NCI-H1694 (cell line): ENCODE measurements around the gene SPTBN5.

ENCODE experiments used
- DNase-seq: peaks from one replicate; lab custom pipeline; 2025; lab: John Stamatoyannopoulos, UW

SPTBN5 gene

GRCh38 chr15:41903782-41904181 is 9.9 kb upstream of the SPTBN5 start:
- DNase-seq = no peak

- peak; percentile 76 for DNase-seq
These were observed 7.6 kb upstream of the SPTBN5 start for GRCh38 chr15:41901431-41901830.

- peak; percentile 80 for DNase-seq
These were observed 6.9 kb upstream of the SPTBN5 start for GRCh38 chr15:41900526-41901380.

- DNase-seq = peak; percentile 83
These were observed 6.1 kb upstream of the SPTBN5 start for GRCh38 chr15:41899854-41900442.

- peak; percentile 51 for DNase-seq
These were observed 3.5 kb upstream of the SPTBN5 start for GRCh38 chr15:41897363-41897799.

- no peak for DNase-seq
These were observed 2.7 kb upstream of the SPTBN5 start for GRCh38 chr15:41896566-41896965.

GRCh38 chr15:41895957-41896356 is 2.1 kb upstream of the SPTBN5 start:
- DNase-seq = no peak

- no peak for DNase-seq
These were observed 1.6 kb upstream of the SPTBN5 start for GRCh38 chr15:41895491-41895890.

- peak; percentile 16 for DNase-seq
These were observed 1.1 kb upstream of the SPTBN5 start for GRCh38 chr15:41894791-41895463.

GRCh38 chr15:41894251-41894790 is 468 bp upstream of the SPTBN5 start:
- DNase-seq = no peak

GRCh38 chr15:41892621-41893421 is 1.0 kb downstream of the SPTBN5 start:
- peak; percentile 9 for DNase-seq

- peak; percentile 26 for DNase-seq
These were observed 1.9 kb downstream of the SPTBN5 start for GRCh38 chr15:41891946-41892345.

- DNase-seq = no peak
These were observed 2.6 kb downstream of the SPTBN5 start for GRCh38 chr15:41891226-41891625.

GRCh38 chr15:41890050-41890690 is 3.7 kb downstream of the SPTBN5 start:
- no peak for DNase-seq

- no peak for DNase-seq
These were observed 5.1 kb downstream of the SPTBN5 start for GRCh38 chr15:41888662-41889253.

GRCh38 chr15:41887893-41888292 is 6.0 kb downstream of the SPTBN5 start:
- no peak for DNase-seq

GRCh38 chr15:41887161-41887560 is 6.7 kb downstream of the SPTBN5 start:
- no peak for DNase-seq

- DNase-seq = no peak
These were observed 7.1 kb downstream of the SPTBN5 start for GRCh38 chr15:41886741-41887140.

GRCh38 chr15:41885841-41886240 is 8.0 kb downstream of the SPTBN5 start:
- DNase-seq = no peak

- no peak for DNase-seq
These were observed 8.5 kb downstream of the SPTBN5 start for GRCh38 chr15:41885321-41885720.

- DNase-seq = no peak
These were observed 9.4 kb downstream of the SPTBN5 start for GRCh38 chr15:41884458-41884857.
